CD4-positive, alpha-beta T cell treated with Interleukin-1 beta for 1 hour (primary cell): Measurements from ENCODE around the gene DENND5A.
"Not testable (repeated sequence)": the region's sequence is repeated elsewhere in the genome, so short reads cannot be mapped to it uniquely, and the experiment has no call there.

Experiments
- DNase-seq, 2 donors: peaks; one replicate each; pipeline ENCODE4 v3.0.0-alpha.2; 2020 to 2022

The DENND5A gene

GRCh38 chr11:9170450-9170849 is 94.7 kb downstream of the DENND5A start:
- no peak for DNase-seq

- DNase-seq: no peak
Observed at GRCh38 chr11:9169595-9170295, 95.4 kb downstream of the DENND5A start.

GRCh38 chr11:9161991-9162390 is 103.2 kb downstream of the DENND5A start:
- not testable (repeated sequence) for DNase-seq

GRCh38 chr11:9160166-9160565 is 105.0 kb downstream of the DENND5A start:
- DNase-seq: peak in 1 of 2 donors; percentile 7

GRCh38 chr11:9158898-9159391 is 106.2 kb downstream of the DENND5A start:
- no peak for DNase-seq

GRCh38 chr11:9155930-9156329 is 109.2 kb downstream of the DENND5A start:
- no peak for DNase-seq

- no peak for DNase-seq
Observed at GRCh38 chr11:9153651-9154050, 111.5 kb downstream of the DENND5A start.

GRCh38 chr11:9151631-9152030 is 113.5 kb downstream of the DENND5A start:
- no peak for DNase-seq

- DNase-seq: no peak
Observed at GRCh38 chr11:9150926-9151325, 114.2 kb downstream of the DENND5A start.

GRCh38 chr11:9150501-9150900 is 114.6 kb downstream of the DENND5A start:
- no peak for DNase-seq

GRCh38 chr11:9148727-9149126 is 116.4 kb downstream of the DENND5A start:
- DNase-seq: no peak

- no peak for DNase-seq
Observed at GRCh38 chr11:9148035-9148434, 117.1 kb downstream of the DENND5A start.

GRCh38 chr11:9146477-9146876 is 118.7 kb downstream of the DENND5A start:
- no peak for DNase-seq

GRCh38 chr11:9145283-9145682 is 119.9 kb downstream of the DENND5A start:
- DNase-seq: no peak

GRCh38 chr11:9144828-9145227 is 120.3 kb downstream of the DENND5A start:
- no peak for DNase-seq

- DNase-seq: no peak
Observed at GRCh38 chr11:9143721-9144120, 121.4 kb downstream of the DENND5A start.

GRCh38 chr11:9142732-9143131 is 122.4 kb downstream of the DENND5A start:
- DNase-seq: no peak

- no peak for DNase-seq
Observed at GRCh38 chr11:9141186-9141585, 124.0 kb downstream of the DENND5A start.

- DNase-seq: no peak
Observed at GRCh38 chr11:9139628-9140357, 125.4 kb downstream of the DENND5A start.

- DNase-seq: no peak
Observed at GRCh38 chr11:9138612-9139579, 126.3 kb downstream of the DENND5A start.

- no peak for DNase-seq
Observed at GRCh38 chr11:9138133-9138453, 127.1 kb downstream of the DENND5A start.

- peak; percentile 51 to 62 for DNase-seq
Observed at GRCh38 chr11:9137293-9138132, 127.6 kb downstream of the DENND5A start.
